GM21423 (cell line): ENCODE data around the gene PLD6.
"Not testable (repeated sequence)": the region's sequence is repeated elsewhere in the genome, so short reads cannot be mapped to it uniquely, and the experiment has no call there.

Experiments
- ATAC-seq: cut with Tn5 transposase; IDR thresholded peaks from one replicate; pipeline ENCODE4 v1.9.1; 2021; ENCODE audit warnings: mild to moderate bottlenecking, moderate library complexity; ENCODE audit not compliant: unreplicated experiment

PLD6 gene

GRCh38 chr17:17179371-17179827 is 26.7 kb downstream of the PLD6 start:
- ATAC-seq: no peak

- ATAC-seq: no peak
These were observed 29.0 kb downstream of the PLD6 start for GRCh38 chr17:17177176-17177575.

- no peak for ATAC-seq
These were observed 29.8 kb downstream of the PLD6 start for GRCh38 chr17:17176341-17176740.

GRCh38 chr17:17175917-17176316 is 30.2 kb downstream of the PLD6 start:
- ATAC-seq: peak; percentile 37

- no peak for ATAC-seq
These were observed 30.8 kb downstream of the PLD6 start for GRCh38 chr17:17175340-17175739.

GRCh38 chr17:17173921-17174320 is 32.2 kb downstream of the PLD6 start:
- no peak for ATAC-seq

GRCh38 chr17:17172990-17173389 is 33.1 kb downstream of the PLD6 start:
- ATAC-seq: no peak

- ATAC-seq: no peak
These were observed 33.9 kb downstream of the PLD6 start for GRCh38 chr17:17172001-17172939.

- ATAC-seq: no peak
These were observed 34.9 kb downstream of the PLD6 start for GRCh38 chr17:17171186-17171585.

- ATAC-seq: no peak
These were observed 35.7 kb downstream of the PLD6 start for GRCh38 chr17:17170346-17170985.

GRCh38 chr17:17169396-17169795 is 36.7 kb downstream of the PLD6 start:
- no peak for ATAC-seq

- no peak for ATAC-seq
These were observed 37.7 kb downstream of the PLD6 start for GRCh38 chr17:17168401-17168800.

GRCh38 chr17:17167986-17168385 is 38.1 kb downstream of the PLD6 start:
- no peak for ATAC-seq

- ATAC-seq: no peak
These were observed 38.8 kb downstream of the PLD6 start for GRCh38 chr17:17167356-17167755.

- ATAC-seq: no peak
These were observed 39.7 kb downstream of the PLD6 start for GRCh38 chr17:17166446-17166845.

- ATAC-seq: no peak
These were observed 40.3 kb downstream of the PLD6 start for GRCh38 chr17:17165666-17166308.

- no peak for ATAC-seq
These were observed 41.5 kb downstream of the PLD6 start for GRCh38 chr17:17164676-17165075.

GRCh38 chr17:17164156-17164555 is 42.0 kb downstream of the PLD6 start:
- no peak for ATAC-seq

- no peak for ATAC-seq
These were observed 44.4 kb downstream of the PLD6 start for GRCh38 chr17:17161759-17162158.

GRCh38 chr17:17161121-17161520 is 45.0 kb downstream of the PLD6 start:
- no peak for ATAC-seq

- ATAC-seq: no peak
These were observed 46.6 kb downstream of the PLD6 start for GRCh38 chr17:17159571-17159970.

GRCh38 chr17:17158506-17158905 is 47.6 kb downstream of the PLD6 start:
- not testable (repeated sequence) for ATAC-seq
